UCSD-AML1 (cell line): ENCODE data around the gene CNTNAP2.
"Not testable (repeated sequence)": the region's sequence is repeated elsewhere in the genome, so short reads cannot be mapped to it uniquely, and the experiment has no call there.

ENCODE experiments used
- DNase-seq: peaks from one replicate; lab custom pipeline; 2025; ENCODE audit not compliant: unreplicated experiment; lab: John Stamatoyannopoulos, UW

CNTNAP2 gene

GRCh38 chr7:148395990-148396716 lies 2279.6 kb downstream of the CNTNAP2 start:
- no peak for DNase-seq

GRCh38 chr7:148397056-148397455 lies 2280.5 kb downstream of the CNTNAP2 start:
- no peak for DNase-seq

GRCh38 chr7:148397551-148397950 lies 2280.9 kb downstream of the CNTNAP2 start:
- no peak for DNase-seq

- no peak for DNase-seq
These were observed 2281.4 kb downstream of the CNTNAP2 start for GRCh38 chr7:148397985-148398384.

GRCh38 chr7:148398844-148399365 lies 2282.3 kb downstream of the CNTNAP2 start:
- DNase-seq: no peak

GRCh38 chr7:148400101-148400500 lies 2283.5 kb downstream of the CNTNAP2 start:
- DNase-seq: no peak

- no peak for DNase-seq
These were observed 2285.6 kb downstream of the CNTNAP2 start for GRCh38 chr7:148402159-148402558.

- DNase-seq: no peak
These were observed 2286.9 kb downstream of the CNTNAP2 start for GRCh38 chr7:148403466-148403993.

GRCh38 chr7:148408307-148408706 lies 2291.7 kb downstream of the CNTNAP2 start:
- DNase-seq: no peak

GRCh38 chr7:148410905-148411304 lies 2294.3 kb downstream of the CNTNAP2 start:
- DNase-seq: no peak

GRCh38 chr7:148412691-148413090 lies 2296.1 kb downstream of the CNTNAP2 start:
- no peak for DNase-seq

- DNase-seq: no peak
These were observed 2303.5 kb downstream of the CNTNAP2 start for GRCh38 chr7:148419856-148420832.

- DNase-seq: no peak
These were observed 2305.4 kb downstream of the CNTNAP2 start for GRCh38 chr7:148422030-148422429.

GRCh38 chr7:148426393-148426792 lies 2309.8 kb downstream of the CNTNAP2 start:
- not testable (repeated sequence) for DNase-seq

GRCh38 chr7:148430690-148431089 lies 2314.1 kb downstream of the CNTNAP2 start:
- DNase-seq: not testable (repeated sequence)

GRCh38 chr7:148433521-148434180 lies 2317.1 kb downstream of the CNTNAP2 start:
- DNase-seq: no peak

- no peak for DNase-seq
These were observed 2317.7 kb downstream of the CNTNAP2 start for GRCh38 chr7:148434181-148434757.

- DNase-seq: no peak
These were observed 2318.3 kb downstream of the CNTNAP2 start for GRCh38 chr7:148434887-148435286.

GRCh38 chr7:148435715-148436114 lies 2319.1 kb downstream of the CNTNAP2 start:
- no peak for DNase-seq

- no peak for DNase-seq
These were observed 2319.5 kb downstream of the CNTNAP2 start for GRCh38 chr7:148436135-148436534.

- DNase-seq: no peak
These were observed 2320.0 kb downstream of the CNTNAP2 start for GRCh38 chr7:148436571-148436970.
